ENCODE measurements around the gene KCNIP1. TPM values are rescaled to one million over a fixed set of nuclear protein-coding genes. Genes with fewer than 3 reads are reported as not detected.
"Not testable (repeated sequence)": the region's sequence is repeated elsewhere in the genome, so short reads cannot be mapped to it uniquely, and the experiment has no call there.

Gene KCNIP1
- total RNA-seq, 1 experiment from 2014 or later: 0.27 TPM

DNA sequence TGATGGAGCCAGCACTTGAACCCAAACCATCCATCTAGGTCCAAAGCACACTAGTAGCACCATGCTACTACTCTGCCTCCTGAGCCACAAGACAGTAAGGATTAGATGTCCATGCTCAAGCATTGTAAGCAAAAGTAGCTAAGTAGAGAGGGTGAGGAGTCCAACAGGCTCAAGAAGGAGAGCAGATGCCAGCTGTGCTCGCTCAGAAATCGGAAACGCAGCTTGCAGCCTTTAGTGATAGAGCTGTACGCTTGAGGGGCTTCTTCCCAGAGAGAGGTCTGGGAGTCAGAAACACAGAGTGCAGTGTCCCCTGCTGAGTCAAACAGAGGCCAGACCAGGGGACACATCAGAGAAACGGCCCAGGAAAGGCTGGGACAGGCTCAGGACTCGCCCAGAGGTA, 247.0 kb downstream of the KCNIP1 start:
- DNase-seq (ENCODE audit: low read depth): no peak

DNA sequence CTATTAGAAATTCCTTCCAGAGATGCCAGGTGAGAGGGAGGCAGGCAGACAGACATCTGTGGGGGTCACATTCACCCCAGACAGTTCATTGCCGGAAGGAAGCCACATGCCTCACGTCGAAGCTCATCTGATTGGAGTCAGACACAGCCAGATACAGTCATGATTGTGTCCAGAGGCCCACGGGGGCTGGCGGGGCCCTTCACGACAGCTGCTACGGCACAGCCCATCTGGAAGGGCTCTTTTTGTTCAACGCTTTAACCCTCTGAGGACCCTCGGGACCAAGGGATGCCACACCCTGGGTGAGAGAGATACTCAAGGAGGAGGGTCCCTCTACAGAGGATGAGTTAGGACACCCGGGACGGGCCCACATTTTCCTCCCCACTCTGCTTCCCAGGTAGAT, 247.8 kb downstream of the KCNIP1 start:
- no peak for DNase-seq (ENCODE audit: low read depth)

DNA sequence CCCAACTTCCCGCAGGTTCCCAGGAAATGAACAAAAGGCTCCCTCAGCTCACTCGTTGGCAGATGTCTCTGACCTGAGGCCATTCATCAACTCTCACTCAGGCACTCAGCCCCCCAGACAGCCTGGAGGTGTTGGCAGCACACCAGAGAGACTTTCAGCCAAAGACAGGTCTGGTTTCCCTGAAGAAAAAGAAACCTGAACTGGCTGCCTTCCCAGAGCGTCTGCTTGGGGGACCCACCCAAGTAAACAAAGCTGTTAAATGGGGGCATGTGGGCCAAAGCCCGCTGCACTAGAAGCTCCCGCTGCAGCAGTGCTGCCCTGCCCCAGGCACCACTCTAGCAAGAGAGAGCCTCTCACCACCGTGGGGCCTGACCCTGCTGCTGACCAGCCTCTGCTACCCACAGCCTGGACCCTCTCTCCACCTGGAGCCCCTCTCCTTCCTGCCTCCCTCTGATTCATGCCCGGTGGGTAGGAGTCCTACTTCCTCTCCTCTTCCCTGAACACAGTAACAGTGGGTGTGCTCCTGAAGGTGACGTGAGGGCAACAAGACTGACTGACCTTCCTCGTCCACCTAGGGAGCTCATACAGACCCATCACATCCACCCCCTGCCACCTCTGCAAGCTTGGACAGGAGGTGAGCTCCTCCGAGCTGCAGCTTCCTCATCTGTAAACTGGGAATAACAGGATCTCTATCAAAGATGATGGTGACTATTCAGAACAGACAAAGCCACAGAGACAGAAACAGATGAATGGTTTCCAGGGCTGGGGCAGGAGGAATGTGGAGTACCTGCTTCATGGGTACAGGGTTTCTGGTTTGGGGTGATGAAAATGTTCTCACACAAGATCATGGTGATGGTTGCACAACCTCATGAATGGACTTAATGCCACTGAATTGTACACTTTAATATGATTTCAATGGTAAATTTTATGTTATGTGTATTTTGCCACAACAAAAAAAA, 248.7 kb downstream of the KCNIP1 start:
- DNase-seq (ENCODE audit: low read depth): no peak

DNA sequence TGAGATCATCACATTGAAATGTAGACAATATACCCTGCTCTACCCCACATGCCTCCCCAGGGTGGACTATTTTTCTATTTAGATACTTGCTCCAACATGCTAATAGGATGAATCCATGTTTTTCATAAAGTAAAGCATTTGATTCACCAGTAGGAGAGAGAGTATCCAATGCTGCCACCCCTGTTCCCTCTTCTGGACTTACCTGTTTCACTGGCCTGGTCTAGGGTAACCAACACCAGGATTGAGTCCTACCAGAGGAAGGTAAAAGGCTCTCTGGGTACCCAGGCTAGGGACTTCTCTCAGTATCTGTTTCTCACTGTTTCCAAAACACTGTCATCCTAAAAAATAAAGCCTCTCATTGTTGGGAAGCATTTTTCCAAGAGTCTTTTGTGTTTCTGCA, 249.5 kb downstream of the KCNIP1 start:
- no peak for DNase-seq (ENCODE audit: low read depth)

DNA sequence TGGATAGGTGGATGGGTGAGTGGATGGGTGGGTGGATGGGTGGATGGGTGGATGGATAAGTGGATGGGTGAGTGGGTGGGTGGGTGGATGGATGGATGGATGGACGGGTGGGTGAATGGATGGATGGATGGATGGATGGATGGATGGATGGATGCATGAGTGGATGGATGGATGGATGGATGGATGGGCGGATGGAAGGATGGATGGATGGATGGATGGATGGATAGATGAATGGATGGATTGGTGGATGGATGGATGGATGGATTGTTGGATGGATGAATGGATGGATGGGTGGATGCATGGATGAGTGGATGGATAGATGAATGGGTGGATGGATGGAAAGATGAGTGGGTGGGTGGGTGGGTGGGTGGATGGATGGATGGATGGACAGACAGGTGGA, 250.7 kb downstream of the KCNIP1 start:
- DNase-seq (ENCODE audit: low read depth): not testable (repeated sequence)

DNA sequence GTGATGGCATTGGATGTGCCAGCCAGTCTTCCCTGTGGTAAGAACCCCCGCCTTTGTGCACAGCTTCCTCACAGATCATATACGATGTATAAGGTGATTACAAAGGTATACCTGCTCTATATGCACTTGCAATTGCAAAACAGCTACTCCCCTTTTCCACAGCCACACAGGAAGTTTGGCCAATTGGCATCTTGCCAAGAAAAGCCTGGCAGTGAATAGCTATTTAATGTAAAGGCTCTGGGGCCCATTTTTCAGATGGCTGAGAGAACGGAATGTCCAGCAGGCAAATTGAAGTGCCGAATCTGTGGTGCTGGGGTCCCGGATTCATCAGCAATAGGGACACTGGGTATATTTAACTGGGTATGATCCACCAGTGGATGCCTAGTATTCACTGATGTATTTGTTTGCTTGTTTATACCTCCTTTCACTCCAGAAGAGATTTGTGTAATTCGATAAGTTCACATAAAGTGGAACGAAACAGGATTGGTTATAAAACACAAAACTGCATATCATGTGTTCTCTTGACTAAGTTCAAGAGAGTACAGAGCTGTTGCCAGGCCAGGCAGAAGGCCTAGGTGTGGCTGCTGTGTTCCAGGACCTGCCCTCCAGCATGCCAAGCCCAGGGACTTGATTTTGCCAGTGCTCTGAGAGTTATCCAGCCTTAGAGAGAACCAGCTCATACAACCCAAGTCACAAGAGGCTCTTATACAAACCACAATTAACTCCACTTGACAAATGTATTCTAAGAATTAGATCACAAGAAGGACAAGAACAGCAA, 252.0 kb downstream of the KCNIP1 start:
- no peak for DNase-seq (ENCODE audit: low read depth)

DNA sequence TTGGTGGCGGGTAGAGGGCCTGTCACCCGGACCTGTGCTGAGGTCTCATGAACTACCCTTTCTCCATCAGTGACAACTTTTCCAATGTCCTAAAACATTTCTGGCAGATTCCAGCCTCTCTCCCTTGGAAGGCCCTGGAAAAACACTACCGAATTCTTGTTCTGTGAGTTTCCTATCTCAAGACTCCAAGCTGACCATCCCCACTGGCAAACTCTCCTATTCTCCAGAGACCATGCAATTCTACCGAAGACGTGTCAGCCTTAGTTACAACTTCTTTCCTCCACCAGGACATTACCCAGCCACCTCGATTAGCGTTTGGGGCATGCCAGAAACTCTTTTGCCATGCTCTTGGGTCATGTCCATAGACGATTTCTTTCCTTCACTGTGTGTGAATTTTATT, 252.9 kb downstream of the KCNIP1 start:
- no peak for DNase-seq (ENCODE audit: low read depth)

DNA sequence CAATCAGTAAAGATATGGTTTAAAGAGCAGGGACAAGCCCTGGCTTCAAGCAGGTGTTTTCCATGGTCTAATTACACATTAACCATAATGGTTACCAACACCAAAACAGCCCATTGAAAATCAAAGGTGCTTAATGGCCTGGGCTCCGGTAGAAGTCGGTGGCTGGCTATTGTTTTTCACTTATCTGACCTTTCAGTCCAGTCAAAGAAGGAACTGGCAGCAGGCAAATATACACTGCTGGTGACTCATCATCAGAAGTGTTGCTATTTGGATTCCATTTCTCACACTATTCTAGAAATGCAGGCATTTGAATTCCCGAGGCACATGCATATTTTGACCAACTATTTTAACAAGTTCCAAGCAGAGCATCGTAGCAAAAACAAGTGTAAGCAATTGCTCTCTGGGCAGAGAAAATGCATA, 253.4 kb downstream of the KCNIP1 start:
- no peak for DNase-seq (ENCODE audit: low read depth)

DNA sequence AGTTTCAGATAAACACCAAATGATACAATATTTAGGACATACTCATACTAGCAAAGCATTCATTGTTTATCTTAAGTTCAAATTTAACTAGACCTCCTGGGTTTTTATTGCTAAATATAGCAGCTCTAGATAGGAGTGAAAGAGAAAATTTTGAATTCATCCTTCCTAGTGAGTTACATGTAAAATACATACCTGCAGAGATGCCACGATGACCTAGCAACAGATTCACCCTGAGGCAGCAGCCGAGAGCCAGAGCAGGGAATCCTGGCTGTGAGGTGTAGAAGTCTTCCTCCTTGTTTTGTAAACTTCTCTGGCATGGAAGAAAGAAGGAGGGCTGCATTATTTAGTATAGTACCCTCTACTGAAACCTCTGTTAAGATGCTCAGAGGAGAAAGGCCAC, 253.8 kb downstream of the KCNIP1 start:
- DNase-seq (ENCODE audit: low read depth): no peak

DNA sequence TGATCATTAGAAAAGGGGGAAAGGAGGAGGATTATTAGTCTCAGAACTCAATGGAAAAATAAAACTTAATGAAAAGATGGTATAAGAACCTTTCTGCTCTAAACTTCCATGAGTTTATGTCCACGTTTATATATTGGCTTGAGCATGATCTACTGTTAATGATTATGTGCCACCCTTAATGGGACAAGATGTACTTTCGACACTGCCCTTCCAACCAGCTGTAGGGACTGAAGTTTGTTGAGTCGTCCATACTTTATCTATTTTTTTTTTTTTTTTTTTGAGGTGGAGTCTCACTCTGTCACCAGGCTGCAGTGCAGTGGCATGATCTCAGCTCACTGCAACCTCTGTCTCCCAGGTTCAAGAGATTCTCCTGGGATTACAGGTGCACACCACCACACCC, 254.7 kb downstream of the KCNIP1 start:
- DNase-seq (ENCODE audit: low read depth): no peak

DNA sequence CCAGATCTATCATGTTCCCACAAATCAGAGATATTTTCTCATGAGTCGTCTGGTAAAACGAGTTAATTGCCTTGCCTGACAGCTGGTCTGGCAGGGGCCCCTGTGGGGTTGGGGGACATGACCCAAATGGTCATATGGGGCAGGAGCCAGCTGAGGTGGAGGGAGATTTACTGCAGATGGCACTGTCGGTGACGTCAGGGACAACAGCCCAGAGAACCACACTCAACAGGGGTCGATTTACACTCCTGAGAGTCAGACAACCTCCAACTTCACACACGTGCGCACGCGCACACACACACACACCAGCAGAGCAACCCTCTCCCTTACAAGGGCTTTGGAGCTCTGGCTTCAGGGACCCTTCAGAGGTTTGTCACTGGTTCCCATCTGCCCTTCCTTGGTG, 256.3 kb downstream of the KCNIP1 start:
- DNase-seq (ENCODE audit: low read depth): no peak

DNA sequence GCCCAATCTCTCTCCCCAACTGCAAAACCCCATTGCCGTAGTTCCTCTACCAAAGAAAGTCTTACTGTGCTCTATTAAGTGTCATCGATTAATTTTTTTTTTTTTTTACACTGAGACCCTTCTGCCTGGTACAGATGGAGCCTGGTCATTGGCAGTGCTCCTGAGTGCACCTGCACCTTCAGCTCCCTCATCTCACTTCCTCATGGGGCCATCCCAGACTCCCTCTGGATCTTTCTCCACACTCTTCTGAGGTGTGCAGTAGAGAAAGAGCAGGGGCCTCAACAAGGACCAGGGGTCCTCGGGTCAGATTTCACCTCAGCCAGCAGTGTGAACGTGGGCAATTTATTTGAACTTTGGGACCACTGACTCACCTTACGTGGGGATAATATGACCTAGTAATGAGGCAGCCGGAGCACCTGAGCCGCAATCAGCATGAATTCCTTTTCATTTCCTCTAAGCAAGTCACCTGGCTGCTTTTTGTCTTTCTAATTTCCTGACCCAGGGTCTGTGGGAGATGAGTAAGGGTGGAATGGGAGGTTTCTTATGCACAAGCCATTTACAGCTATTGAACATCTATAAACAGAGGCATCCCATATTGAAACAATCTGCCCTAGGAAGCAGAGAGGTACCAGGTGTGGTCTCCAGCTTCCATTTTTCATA, 257.4 kb downstream of the KCNIP1 start:
- DNase-seq (ENCODE audit: low read depth): no peak

DNA sequence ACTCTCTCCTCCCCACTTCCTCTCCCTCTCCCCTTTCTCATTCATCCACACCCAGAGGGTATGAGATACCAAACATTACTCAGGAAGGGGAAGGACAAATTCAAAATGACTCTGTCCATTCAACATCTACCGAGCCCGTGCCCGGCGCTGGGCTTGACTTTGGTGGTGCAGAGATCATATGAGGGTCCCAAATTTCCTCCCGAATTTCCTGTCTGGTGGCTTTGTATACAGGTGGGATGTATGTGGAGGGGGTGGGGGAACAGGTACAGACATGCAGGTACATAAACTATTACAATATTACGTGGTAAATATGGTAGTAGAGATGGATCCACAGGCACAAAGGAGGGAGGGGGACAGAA, 257.9 kb downstream of the KCNIP1 start:
- no peak for DNase-seq (ENCODE audit: low read depth)

DNA sequence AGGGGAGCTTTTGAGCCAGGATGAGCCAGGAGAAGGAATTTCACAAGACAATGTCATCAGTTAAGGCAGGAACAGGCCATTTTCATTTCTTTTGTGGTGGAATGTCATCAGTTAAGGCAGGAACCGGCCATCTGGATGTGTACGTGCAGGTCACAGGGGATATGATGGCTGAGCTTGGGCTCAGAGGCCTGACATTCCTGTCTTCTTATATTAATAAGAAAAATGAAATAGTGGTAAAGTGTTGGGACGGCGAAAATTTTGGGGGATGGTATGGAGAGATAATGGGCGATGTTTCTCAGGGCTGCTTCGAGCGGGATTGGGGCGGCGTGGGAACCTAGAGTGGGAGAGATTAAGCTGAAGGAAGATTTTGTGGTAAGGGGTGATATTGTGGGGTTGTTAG, 258.5 kb downstream of the KCNIP1 start:
- not testable (repeated sequence) for DNase-seq (ENCODE audit: low read depth)

DNA sequence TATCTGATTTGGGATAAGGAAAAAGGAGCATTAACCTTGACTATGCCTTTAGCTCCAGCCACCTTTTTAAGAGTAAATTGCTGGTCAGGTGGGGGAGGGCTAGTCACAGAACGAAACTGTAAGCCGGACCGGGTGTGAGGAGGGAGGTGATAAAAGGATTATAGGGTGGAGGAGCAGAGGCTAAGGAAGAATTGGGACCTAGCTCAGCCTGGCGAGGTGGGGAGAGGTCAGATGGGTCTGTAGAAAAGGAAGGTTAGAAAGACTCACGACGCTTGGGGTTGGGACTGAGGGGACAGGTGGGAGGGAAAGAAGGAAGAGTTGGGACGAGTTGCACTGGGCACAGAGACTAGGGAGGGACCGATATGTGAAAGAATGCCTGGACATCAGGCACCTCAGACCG, 262.0 kb downstream of the KCNIP1 start:
- not testable (repeated sequence) for DNase-seq (ENCODE audit: low read depth)

DNA sequence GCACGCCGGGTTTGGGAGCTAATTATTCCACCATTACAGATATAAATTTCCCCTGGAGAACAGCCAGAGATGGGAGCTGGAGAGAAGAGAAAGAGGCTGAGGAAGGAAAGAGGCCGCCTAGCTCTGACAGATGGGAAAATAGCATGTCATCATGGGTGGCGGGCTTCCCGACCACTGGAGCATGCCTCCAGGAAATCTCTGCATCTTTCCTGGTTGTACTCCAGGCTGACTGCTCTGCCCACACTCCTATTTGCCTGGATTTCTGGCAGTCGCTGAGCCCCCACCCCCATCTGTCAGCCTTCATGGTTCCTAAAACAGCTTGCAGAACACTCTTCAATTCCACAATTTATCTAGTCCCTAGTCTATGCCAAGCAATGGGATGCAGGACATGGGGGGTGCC, 265.4 kb downstream of the KCNIP1 start:
- DNase-seq (ENCODE audit: low read depth): no peak

DNA sequence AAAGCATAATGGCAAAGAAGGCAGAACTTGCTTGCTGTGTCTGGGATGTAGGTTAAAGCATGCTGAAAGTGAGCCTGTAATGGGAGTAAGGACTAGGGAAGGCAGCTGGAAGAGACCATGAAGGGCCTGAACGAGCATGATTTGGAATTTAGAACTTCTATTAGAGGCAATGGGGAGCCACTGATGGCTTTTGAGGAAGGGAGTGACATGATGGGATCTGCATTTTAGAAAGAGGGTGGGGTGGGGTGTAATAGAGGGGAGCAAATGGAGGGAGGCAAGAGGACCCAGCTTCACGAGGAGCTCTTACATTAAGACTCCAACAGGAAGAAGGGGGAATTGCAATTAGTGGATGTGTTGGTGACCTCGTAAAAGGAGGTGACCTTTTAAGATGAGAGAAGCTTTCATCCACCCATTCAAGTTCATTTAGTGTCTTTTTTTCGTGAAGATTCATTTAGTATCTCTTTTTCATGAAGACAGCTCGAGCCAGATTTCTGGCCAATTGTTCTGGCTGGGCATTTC, 266.1 kb downstream of the KCNIP1 start:
- DNase-seq (ENCODE audit: low read depth): no peak

DNA sequence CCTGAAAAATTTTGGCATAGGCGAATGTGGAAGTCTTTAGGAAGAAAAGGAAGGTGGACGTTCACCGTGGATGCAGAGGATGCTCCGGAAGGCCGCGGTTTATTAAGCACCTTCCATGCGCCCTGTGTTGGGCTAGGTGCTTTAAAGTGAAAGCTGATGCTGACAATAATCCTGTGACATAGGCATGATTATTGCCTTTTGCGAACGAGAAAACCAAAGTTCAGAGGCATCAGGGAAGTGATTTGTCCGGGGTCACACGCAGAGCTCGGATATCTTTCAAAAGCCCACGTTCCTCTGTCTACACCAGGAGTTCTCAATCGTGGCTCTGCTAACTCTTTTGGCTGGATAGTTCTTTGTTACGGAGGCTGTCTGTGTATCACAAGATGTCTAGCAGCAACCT, 267.7 kb downstream of the KCNIP1 start:
- no peak for DNase-seq (ENCODE audit: low read depth)

DNA sequence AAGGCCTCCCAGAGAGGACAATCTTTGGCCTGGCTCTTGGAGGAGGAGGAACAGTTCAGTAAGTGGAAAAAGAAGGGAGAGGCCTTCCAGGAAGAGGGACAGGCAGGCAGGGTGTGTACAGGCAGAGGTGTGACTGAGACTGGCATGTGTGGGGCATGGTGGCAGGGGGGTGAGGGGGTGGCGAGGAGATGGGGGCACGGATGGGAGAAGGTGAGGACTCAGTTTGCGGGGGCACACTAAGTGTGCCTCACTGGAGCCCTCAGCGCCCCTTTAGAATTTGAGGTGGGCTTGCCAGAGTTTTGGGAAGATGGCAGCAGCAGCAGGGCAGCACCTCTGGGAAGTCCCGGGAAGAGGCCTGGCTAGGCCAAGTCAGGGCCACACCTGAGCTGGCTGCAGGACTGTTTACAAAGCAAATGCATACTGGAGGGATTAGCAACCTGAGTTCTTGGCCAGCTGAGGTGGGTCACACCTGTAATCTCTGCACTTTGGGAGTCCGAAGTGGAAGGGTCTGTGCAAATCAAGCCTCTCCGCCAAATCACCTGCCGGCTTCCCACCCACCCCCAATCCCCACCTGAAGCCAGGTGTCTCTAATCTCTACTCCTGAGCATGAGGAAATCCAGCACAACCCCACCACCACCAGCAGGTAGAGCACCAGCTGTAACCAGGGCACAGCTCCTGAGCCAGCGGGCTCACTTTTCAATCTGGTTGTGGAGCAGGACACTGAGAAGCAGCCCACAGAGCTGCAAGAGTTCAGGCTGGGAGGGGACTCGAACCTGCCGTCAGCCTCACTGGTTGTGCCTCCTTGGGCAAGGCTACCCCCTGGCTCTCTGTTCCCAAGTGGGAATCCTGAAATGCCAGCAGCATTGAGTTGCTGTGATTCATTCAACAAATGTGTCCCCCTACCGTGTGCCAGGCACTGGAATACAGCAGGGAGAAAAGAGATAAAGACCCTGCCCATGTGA, 269.5 kb downstream of the KCNIP1 start:
- no peak for DNase-seq (ENCODE audit: low read depth)

DNA sequence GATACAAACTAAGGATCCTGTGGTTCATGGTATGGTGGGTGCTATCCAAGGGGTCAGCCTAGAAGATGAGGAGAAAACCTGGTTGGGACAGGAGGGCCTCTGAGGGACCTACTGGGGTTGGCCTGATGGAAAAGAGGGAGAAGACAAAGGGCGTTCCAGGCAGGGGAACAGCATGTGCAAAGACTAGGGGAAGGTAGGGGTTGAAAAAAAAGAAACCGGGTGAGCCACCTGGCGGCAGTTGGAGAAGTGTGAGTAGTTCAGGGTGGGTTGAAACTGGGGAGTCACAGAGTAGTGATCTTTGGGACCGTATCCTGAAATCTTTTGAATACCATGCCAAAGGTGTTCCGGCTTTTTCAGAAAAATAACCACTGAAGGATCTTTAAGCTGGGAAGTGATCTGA, 271.0 kb downstream of the KCNIP1 start:
- DNase-seq (ENCODE audit: low read depth): no peak

DNA sequence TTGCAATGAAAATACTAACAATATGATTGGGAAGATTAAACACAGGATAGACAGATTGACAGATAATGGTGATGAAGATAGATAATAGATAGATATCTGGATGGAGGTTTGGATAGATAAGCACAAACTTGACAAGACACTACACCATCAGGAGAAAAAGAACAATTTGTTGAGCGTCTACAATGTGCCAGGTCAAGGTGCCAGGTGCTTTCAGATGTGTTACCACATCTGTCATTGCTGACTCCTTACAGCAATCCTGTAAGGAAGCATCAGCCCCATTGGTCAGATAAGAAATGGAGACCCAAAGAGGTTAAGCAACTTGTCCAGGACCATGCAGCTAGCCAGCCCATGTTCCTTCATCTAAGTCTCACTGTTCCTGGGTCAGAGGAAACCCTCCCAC, 278.1 kb downstream of the KCNIP1 start:
- no peak for DNase-seq (ENCODE audit: low read depth)
